Germinal center (tissue), 1 donor: Measurements from ENCODE around the gene MVB12B.
A peak's percentile ranks its signal among the peaks of the same experiment; 100 is the strongest.

ENCODE experiments used
- DNase-seq: peaks from one replicate; pipeline ENCODE4 v3.0.0; 2012; ENCODE audit warnings: mixed read lengths, low spot score

Gene MVB12B

GRCh38 chr9:126386776-126387175 is 60.1 kb downstream of the MVB12B start:
- DNase-seq = no peak

- DNase-seq = no peak
Observed at GRCh38 chr9:126388964-126389708, 62.5 kb downstream of the MVB12B start.

- no peak for DNase-seq
Observed at GRCh38 chr9:126389992-126390391, 63.4 kb downstream of the MVB12B start.

GRCh38 chr9:126390923-126391322 is 64.3 kb downstream of the MVB12B start:
- DNase-seq = no peak

- DNase-seq = no peak
Observed at GRCh38 chr9:126391713-126392661, 65.4 kb downstream of the MVB12B start.

- no peak for DNase-seq
Observed at GRCh38 chr9:126392662-126393371, 66.2 kb downstream of the MVB12B start.

- no peak for DNase-seq
Observed at GRCh38 chr9:126393876-126394275, 67.2 kb downstream of the MVB12B start.

- no peak for DNase-seq
Observed at GRCh38 chr9:126394802-126395201, 68.2 kb downstream of the MVB12B start.

- no peak for DNase-seq
Observed at GRCh38 chr9:126395439-126396212, 69.0 kb downstream of the MVB12B start.

GRCh38 chr9:126397056-126397455 is 70.4 kb downstream of the MVB12B start:
- no peak for DNase-seq

GRCh38 chr9:126398403-126399058 is 71.9 kb downstream of the MVB12B start:
- peak; percentile 74 for DNase-seq

- DNase-seq = no peak
Observed at GRCh38 chr9:126399251-126399650, 72.6 kb downstream of the MVB12B start.

- no peak for DNase-seq
Observed at GRCh38 chr9:126399789-126400188, 73.2 kb downstream of the MVB12B start.

- DNase-seq = no peak
Observed at GRCh38 chr9:126400571-126400970, 73.9 kb downstream of the MVB12B start.

- DNase-seq = no peak
Observed at GRCh38 chr9:126401107-126401506, 74.5 kb downstream of the MVB12B start.

- no peak for DNase-seq
Observed at GRCh38 chr9:126401581-126401980, 75.0 kb downstream of the MVB12B start.

GRCh38 chr9:126403397-126403796 is 76.8 kb downstream of the MVB12B start:
- DNase-seq = no peak

- DNase-seq = no peak
Observed at GRCh38 chr9:126404459-126404858, 77.8 kb downstream of the MVB12B start.

- no peak for DNase-seq
Observed at GRCh38 chr9:126406075-126406667, 79.5 kb downstream of the MVB12B start.

- no peak for DNase-seq
Observed at GRCh38 chr9:126407114-126407870, 80.7 kb downstream of the MVB12B start.
